GM13977 (cell line): Measurements from ENCODE around the gene LRRC25.
A peak's percentile ranks its signal among the peaks of the same experiment; 100 is the strongest.

Source experiments
- DNase-seq: peaks from one replicate; pipeline ENCODE4 v3.0.0; 2012; ENCODE audit warnings: low spot score
- CTCF ChIP-seq: IDR thresholded peaks from 2 replicates; pipeline ENCODE4 v1.5.1; 2012; ENCODE audit warnings: mild to moderate bottlenecking, control low read depth; ENCODE audit not compliant: insufficient read depth; ENCODE audit errors: extremely low read depth, missing control alignments
- in situ Hi-C: fragments of 300-500 bp; cut with MboI; formaldehyde crosslinking; loops from one replicate; pipeline ENCODE4 v1.12.0; 2022; ENCODE audit warnings: low sequenced_read_pairs, low pct_unique_long_range_greater_than_20kb, mixed read lengths, inconsistent platforms; ENCODE audit not compliant: unreplicated experiment

Gene LRRC25

DNA sequence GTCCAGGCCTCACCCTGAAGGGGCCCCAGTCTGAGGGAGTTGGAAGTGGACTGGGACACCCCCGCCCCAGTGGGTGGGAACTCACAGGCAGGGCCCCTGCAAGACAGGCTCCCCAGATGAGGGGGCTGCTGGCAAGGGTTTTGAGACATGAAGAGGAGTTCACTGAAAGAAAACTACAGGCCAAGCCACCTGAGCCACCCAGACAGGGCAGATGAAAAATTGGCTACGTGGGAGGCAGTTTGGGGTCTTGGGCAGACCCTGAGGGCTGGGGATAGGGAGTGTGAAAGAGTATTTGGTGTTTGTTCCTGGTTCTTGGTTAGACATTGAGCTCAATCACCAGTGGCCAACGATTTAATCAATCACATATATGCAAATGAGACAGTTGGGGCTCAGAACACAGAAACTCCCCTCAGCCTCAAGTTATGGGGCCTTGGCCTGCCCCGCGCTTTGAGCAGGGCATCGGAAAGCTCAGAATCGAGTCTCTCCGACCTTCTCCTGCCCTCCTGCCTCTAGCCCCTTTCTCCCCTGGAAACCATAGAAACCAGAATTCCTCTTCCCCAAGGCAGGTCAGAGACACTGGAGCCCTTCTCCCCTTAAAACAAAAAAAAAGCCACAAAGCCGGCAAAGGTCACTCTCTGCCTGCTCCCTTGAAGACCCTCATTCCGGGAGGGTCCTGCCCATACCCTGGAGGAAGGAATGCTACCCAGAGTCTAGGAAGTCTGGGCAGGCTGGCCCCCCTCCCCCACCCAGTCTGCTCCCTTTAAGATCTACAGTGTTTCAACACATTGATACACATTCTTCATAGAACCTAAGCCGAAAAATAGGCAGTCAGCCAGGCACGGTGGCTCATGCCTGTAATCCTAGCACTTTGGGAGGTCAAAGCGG, 41.8 kb upstream of the LRRC25 start:
- in situ Hi-C loops = no loop called here
- no peak for DNase-seq
- no peak for TF ChIP-seq CTCF

DNA sequence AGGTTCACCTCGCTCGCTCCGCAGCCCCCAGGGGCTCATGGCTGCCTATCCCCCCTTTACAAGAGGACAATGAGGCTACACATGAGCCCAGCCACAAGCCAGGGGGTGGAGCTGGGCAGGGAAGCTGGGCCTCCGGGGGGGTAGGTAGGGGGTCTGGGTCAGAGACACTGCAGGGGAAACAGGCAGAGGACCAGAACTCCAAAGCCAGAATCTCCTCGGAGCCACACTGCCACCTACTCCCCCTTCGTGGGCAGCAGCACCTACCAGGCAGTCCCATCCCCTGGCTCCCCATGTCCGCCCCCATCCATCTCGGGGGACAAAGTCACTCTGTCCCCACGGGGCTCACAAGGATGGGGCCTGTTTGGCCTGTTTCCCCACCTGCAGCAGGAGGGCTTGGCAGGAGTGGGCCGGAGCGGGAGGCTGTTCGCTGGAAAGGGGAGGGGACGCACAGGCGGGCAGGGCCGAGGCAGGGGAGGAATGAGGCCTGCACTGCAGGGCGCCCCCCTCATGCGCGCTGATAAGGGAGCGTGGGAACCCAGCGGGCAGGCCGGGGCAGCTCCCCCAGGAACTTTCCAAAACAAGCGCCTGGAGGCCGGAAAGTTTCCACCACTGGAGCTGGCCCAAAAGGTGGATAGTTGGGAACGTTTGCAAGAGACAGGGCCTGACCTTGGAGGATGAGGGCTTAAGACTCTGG, 41.1 kb upstream of the LRRC25 start:
- in situ Hi-C loops = no loop called here
- no peak for DNase-seq
- no peak for TF ChIP-seq CTCF

DNA sequence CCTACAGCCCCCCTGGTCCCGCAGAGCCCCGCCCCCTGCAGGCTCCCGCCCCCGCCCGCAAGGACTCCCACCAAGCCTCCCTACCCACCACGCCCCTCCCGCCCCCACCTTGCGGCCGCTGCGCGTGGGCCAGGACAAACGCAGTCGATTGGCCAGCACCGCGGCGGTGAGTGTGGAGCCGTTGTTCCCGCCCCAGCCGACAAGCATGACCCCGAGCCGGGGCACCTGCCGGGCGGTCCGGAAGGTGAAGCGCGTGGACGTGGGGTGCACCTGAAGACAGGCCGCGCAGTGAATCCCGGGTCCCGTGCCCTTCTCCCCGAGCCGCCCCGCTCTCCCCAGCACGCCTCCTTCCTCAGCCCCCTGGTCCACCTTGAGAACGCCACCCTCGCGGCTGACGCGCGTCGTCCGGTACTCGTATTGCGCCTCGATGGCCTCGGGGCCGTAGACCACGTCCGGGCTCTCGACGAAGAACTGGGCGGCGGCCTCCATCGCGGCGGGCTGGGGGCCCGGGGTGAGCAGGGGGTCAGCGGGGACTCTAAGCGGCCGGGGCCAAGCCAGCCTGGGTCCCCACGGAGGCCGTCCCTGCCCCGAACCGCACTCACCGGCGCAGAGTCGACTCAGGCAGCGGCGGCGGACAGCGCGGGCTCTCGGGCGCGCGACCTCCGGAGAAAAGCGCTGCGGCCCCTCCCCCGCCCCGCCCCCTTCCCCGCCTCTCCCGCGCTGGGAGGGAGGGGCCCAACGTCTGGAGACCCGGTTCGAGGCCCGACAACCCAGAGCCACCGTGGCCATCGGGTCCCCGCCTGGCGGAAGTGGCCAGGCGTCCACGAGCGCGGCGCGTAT, 40.3 kb upstream of the LRRC25 start, which contains the start of gene ISYNA1:
Gene ISYNA1, minus strand, starts transcription at position 643 of the 840 bp plus-strand sequence. Its CDS starts 154 bp downstream, at position 489.
- peak; percentile 83 for DNase-seq
- TF ChIP-seq CTCF = no peak
- in situ Hi-C loops = no loop called here

DNA sequence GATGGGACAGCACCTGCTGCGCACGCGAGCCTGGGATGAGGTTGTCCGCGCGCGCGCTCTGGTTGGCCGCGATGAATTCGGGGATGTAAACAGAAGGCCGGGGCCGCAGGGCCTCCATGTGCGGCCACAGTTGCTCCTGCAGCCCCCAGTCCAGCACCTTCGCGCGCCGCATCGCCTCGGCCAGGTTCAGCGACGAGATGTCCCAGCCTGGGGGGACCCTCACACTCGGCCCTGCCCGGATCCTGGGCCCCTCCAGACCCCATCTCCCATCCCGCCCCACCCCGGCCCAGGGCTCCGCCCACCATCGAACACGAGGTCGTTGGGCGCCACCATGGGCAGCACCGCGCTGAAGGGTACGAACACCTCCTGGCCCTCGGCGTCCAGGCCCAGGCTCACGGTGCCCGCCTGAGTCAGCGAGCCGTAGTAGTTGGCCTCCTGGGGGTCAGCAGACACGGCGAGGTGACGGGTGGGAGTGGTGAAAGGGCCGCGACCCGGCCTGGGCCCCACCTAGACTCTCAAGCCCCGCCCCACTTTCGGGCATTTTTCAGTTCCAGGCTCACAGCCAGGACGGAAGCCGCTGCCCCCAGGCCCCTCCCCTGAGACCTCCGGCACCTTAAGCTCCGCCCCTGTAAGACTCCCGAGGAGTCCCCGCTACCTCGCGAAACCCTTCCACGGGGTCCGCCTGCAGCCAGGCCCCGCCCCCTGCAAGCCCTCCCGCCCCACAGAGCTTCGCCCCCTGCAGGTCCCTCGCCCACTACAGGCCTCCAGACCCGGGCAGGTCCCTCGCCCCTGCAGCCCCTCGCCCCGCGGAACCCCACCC, 39.5 kb upstream of the LRRC25 start:
- TF ChIP-seq CTCF = no peak
- peak; percentile 97 for DNase-seq
- in situ Hi-C loops = no loop called here

DNA sequence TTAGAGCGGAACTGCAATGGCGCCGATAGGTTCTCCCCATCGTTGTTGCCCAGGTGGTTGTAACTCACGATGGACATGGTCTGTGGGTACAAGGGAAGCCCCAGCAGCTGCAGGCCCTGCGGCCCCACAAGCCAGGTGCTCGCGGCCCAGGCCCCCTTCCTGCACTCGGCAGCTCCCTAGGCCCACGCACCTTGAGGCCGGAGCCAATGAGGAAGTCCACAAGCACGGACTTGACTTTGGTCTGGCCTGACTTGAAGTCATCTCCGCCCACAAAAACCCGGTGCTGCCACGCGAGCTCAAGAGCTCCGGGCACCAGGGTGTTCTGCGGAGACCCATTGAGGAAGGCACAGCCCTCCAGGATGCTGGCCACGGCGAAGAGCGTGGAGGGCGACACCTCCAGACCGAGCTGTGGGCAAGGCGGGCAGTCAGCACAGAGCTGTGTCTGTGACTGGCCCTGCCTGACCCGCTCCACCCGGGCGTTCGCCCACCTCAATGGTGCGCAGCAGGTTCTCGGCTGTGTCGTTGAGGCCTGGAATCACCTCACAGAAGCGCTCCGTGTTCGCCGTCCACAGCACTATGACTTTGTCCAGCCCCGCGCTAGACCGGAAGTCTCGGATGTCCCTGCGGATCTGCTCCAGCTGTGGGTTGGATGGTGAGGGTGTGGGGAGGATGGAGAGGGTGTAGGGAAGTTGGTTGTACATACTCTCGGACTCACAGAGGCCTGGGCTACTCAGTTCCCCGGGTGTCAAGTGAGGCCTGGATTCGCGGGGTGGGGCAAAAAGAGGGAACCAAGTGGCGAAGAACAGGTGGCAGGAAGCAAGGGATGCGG, 38.6 kb upstream of the LRRC25 start:
- no peak for TF ChIP-seq CTCF
- DNase-seq = no peak

More for the DNA sequence above, 38.6 kb upstream of the LRRC25 start:
- in situ Hi-C loops = no loop called here
